22Rv1 (cell line): ENCODE data around the gene CTTNBP2.

Source experiments
- H3K27ac ChIP-seq: fragments of 450-650 bp; 2 replicates; pipeline ENCODE4 v1.5.1; 2017
- CTCF ChIP-seq: fragments of 450-650 bp; IDR thresholded peaks from 2 replicates; pipeline ENCODE4 v1.5.1; 2017; ENCODE audit warnings: mild to moderate bottlenecking
- ZFX ChIP-seq: fragments of 450-650 bp; IDR thresholded peaks from 2 replicates; pipeline ENCODE4 v1.6.1; 2017; ENCODE audit warnings: antibody characterized with exemption, borderline replicate concordance

CTTNBP2 gene

GRCh38 chr7:117882594-117882993 lies 9.4 kb upstream of the CTTNBP2 start:
- H3K27ac ChIP-seq = no peak overlapping the region
- no peak for TF ChIP-seq ZFX
- no peak for TF ChIP-seq CTCF

- H3K27ac ChIP-seq = no peak overlapping the region
- TF ChIP-seq CTCF (no peak), ZFX (no peak)
These were observed 3.5 kb upstream of the CTTNBP2 start for GRCh38 chr7:117876761-117877160.

- TF ChIP-seq ZFX (no peak), CTCF (no peak)
- H3K27ac ChIP-seq = no peak overlapping the region
These were observed 2.3 kb upstream of the CTTNBP2 start for GRCh38 chr7:117875566-117875965.

- TF ChIP-seq CTCF (no peak), ZFX (no peak)
- no peak overlapping the region for H3K27ac ChIP-seq
These were observed 1.0 kb upstream of the CTTNBP2 start for GRCh38 chr7:117874191-117874700.

- TF ChIP-seq CTCF (no peak), ZFX (no peak)
- H3K27ac ChIP-seq = no peak overlapping the region
These were observed 506 bp downstream of the CTTNBP2 start for GRCh38 chr7:117872561-117873309.

GRCh38 chr7:117871778-117872538 lies 1.3 kb downstream of the CTTNBP2 start:
- TF ChIP-seq ZFX (no peak), CTCF (no peak)
- no peak overlapping the region for H3K27ac ChIP-seq

GRCh38 chr7:117871401-117871777 lies 1.9 kb downstream of the CTTNBP2 start:
- no peak overlapping the region for H3K27ac ChIP-seq
- no peak for TF ChIP-seq CTCF
- no peak for TF ChIP-seq ZFX
